SU-DHL-6 (cell line): ENCODE measurements around the gene TMEM81.

ENCODE experiments used
- H2AFZ ChIP-seq: fragments of 200-600 bp; sonication (generic); 2 replicates; pipeline ENCODE4 v1.6.1; 2014; ENCODE audit warnings: low read depth, mild to moderate bottlenecking, moderate library complexity, mixed read lengths, antibody characterized with exemption, low read length; ENCODE audit not compliant: severe bottlenecking
- H3F3A ChIP-seq: fragments of 200-600 bp; shearing (Covaris generic); 2 replicates; pipeline ENCODE4 v1.6.0; 2016; ENCODE audit warnings: antibody characterized with exemption, mild to moderate bottlenecking; ENCODE audit not compliant: insufficient read depth
- H3K27ac ChIP-seq: fragments of 200-600 bp; sonication (generic); 2 replicates; pipeline ENCODE4 v1.5.1; 2016; ENCODE audit warnings: low read depth, mild to moderate bottlenecking, low read length, moderate library complexity, mixed read lengths
- H3K27me3 ChIP-seq: fragments of 200-600 bp; sonication (generic), shearing (Covaris generic); 2 replicates; pipeline ENCODE4 v1.6.0; 2014; ENCODE audit warnings: mild to moderate bottlenecking, low read length
- H3K36me3 ChIP-seq: fragments of 200-600 bp; sonication (generic); 2 replicates; pipeline ENCODE4 v1.6.1; 2014; ENCODE audit warnings: mild to moderate bottlenecking, low read length, mixed read lengths
- H3K4me2 ChIP-seq: fragments of 300-600, 200-600 bp; shearing (Covaris generic), sonication (generic); 2 replicates; pipeline ENCODE4 v1.6.0; 2014; ENCODE audit warnings: low read length, low read depth, mild to moderate bottlenecking; ENCODE audit not compliant: poor library complexity, severe bottlenecking
- H3K4me3 ChIP-seq: fragments of 200-600 bp; sonication (generic); 2 replicates; pipeline ENCODE4 v1.5.1; 2014; ENCODE audit warnings: antibody characterized with exemption, low read length, mild to moderate bottlenecking, mixed read lengths; ENCODE audit not compliant: insufficient read depth, poor library complexity, severe bottlenecking
- H3K79me2 ChIP-seq: fragments of 200-600 bp; sonication (generic); 2 replicates; pipeline ENCODE4 v1.6.1; 2014; ENCODE audit warnings: mild to moderate bottlenecking, low read length, moderate library complexity; ENCODE audit not compliant: insufficient read depth
- H3K9ac ChIP-seq: fragments of 200-600 bp; sonication (generic); 2 replicates; pipeline ENCODE4 v1.7.0; 2014; ENCODE audit warnings: mild to moderate bottlenecking, low read length
- H3K9me2 ChIP-seq: fragments of 200-600 bp; sonication (generic); replicated peaks from 2 replicates; pipeline ENCODE4 v1.6.1; 2014; ENCODE audit warnings: low read length; ENCODE audit not compliant: insufficient read depth
- H3K9me3 ChIP-seq: fragments of 200-600 bp; sonication (generic); 2 replicates; pipeline ENCODE4 v1.6.1; 2014; ENCODE audit warnings: low read length, mixed read lengths; ENCODE audit not compliant: insufficient read depth
- H4K20me1 ChIP-seq: fragments of 200-600 bp; sonication (generic); 2 replicates; pipeline ENCODE4 v1.6.1; 2014; ENCODE audit warnings: low read depth, mild to moderate bottlenecking, antibody characterized with exemption, low read length, moderate library complexity, mixed read lengths
- CTCF ChIP-seq: fragments of 200-600 bp; sonication (generic); IDR thresholded peaks from one replicate; pipeline ENCODE4 v1.5.1; 2017; ENCODE audit warnings: antibody characterized with exemption, mild to moderate bottlenecking, low read length, moderate library complexity; ENCODE audit not compliant: insufficient read depth, poor library complexity, severe bottlenecking
- EZH2phosphoT487 ChIP-seq: fragments of 200-600 bp; sonication (generic), shearing (Covaris generic); conservative IDR thresholded peaks from 2 replicates; pipeline ENCODE4 v1.6.1; 2018; ENCODE audit warnings: mild to moderate bottlenecking, antibody characterized with exemption, low read length, moderate library complexity, mixed read lengths

TMEM81 gene

GRCh38 chr1:205095422-205095821, 11.2 kb upstream of the TMEM81 start:
- H3K9me2 ChIP-seq, result no peaks in the 10 kb centered on the region
- H3K27me3 ChIP-seq, result no peaks in the 10 kb centered on the region
- peaks cover 33% of the 10 kb centered on the region for H3K36me3 ChIP-seq
- H3K4me3 ChIP-seq, result no peak overlapping the region
- H3F3A ChIP-seq, result no peaks in the 10 kb centered on the region
- TF ChIP-seq CTCF, result no peak
- no peaks in the 10 kb centered on the region for H4K20me1 ChIP-seq
- H2AFZ ChIP-seq, result no peak overlapping the region
- no peak overlapping the region for H3K4me2 ChIP-seq
- no peak overlapping the region for H3K9ac ChIP-seq
- no peak overlapping the region for H3K27ac ChIP-seq
- no peaks in the 10 kb centered on the region for H3K79me2 ChIP-seq
- no peaks in the 10 kb centered on the region for H3K9me3 ChIP-seq

DNA sequence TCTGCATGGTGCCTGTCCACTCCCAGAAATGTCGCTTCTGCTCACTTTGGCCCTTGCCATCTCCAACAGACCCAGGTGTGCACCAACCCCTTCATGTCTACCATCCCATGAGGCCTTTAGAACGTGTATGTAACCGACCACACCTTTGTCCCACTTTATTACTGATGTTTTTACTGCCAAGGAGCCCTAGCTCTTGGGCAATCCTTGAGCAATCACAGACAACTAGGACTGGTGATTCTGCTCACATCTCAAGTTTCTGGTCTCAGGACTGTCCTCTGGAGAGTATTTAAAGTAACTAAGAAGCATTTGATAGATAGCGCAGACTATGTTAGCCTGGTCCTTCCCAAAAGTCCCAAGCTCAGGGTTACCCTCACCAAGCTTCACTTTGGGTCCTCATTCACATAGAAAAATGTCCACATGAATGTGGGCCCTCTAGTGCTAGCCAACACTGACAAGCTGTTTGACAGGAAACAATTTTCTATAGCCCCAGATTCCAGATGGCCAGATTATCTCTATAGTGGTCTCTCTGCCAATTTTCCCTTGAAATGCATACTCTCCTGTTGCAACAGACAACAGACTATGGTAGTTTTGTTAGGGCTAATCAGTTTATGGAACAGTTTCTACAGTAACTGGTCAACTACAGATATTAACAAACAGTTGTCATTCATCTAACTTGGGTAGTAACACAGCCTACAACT, 6.9 kb upstream of the TMEM81 start:
- Histone ChIP-seq H3K4me3 (no peak overlapping the region), H3K9me2 (no peaks in the 10 kb centered on the region), H4K20me1 (no peaks in the 10 kb centered on the region), H3K79me2 (0 out of 2 replicates have a peak, but pooled peaks cover 4% of the 10 kb centered on the region), H3K27me3 (no peaks in the 10 kb centered on the region), H3K4me2 (no peak overlapping the region), H2AFZ (no peak overlapping the region), H3K9ac (no peak overlapping the region), H3K27ac (no peak overlapping the region), H3K36me3 (peaks cover 32% of the 10 kb centered on the region), H3K9me3 (no peaks in the 10 kb centered on the region), H3F3A (no peaks in the 10 kb centered on the region)
- TF ChIP-seq CTCF (no peak), EZH2phosphoT487 (no peak)

- H3K36me3 ChIP-seq, result peaks cover 17% of the 10 kb centered on the region
- no peak overlapping the region for H3K4me2 ChIP-seq
- TF ChIP-seq CTCF (no peak), EZH2phosphoT487 (no peak)
- no peak overlapping the region for H3K4me3 ChIP-seq
- no peaks in the 10 kb centered on the region for H3F3A ChIP-seq
- 0 out of 2 replicates have a peak, but pooled peaks cover 4% of the 10 kb centered on the region for H3K79me2 ChIP-seq
- no peak overlapping the region for H2AFZ ChIP-seq
- no peaks in the 10 kb centered on the region for H3K27me3 ChIP-seq
- no peak overlapping the region for H3K27ac ChIP-seq
- H3K9ac ChIP-seq, result no peak overlapping the region
- H4K20me1 ChIP-seq, result no peaks in the 10 kb centered on the region
- no peaks in the 10 kb centered on the region for H3K9me3 ChIP-seq
- no peaks in the 10 kb centered on the region for H3K9me2 ChIP-seq
Observed at GRCh38 chr1:205088341-205088740, 4.1 kb upstream of the TMEM81 start.
